Measurements from ENCODE around the gene HMOX2.
A peak's percentile ranks its signal among the peaks of the same experiment; 100 is the strongest.

HMOX2 gene

GRCh38 chr16:4443986-4444385 lies 32.2 kb upstream of the HMOX2 start:
- H3K4me3 ChIP-seq (ENCODE audit: low read depth, low read length) = no peak overlapping the region
- TF ChIP-seq CTCF (IDR thresholded peaks at IDR 0.05; ENCODE audit: low read depth, low read length) = no peak
- no peak for TF ChIP-seq MAX (IDR thresholded peaks at IDR 0.05; ENCODE audit: low read depth, low read length)
- no peak for TF ChIP-seq MYC (IDR thresholded peaks at IDR 0.05; ENCODE audit: low read depth, low read length)
- no peak for TF ChIP-seq POLR2A (IDR thresholded peaks at IDR 0.05; ENCODE audit: extremely low read depth, insufficient read length)

GRCh38 chr16:4450430-4450829 lies 25.8 kb upstream of the HMOX2 start:
- H3K4me3 ChIP-seq (ENCODE audit: low read depth, low read length) = no peak overlapping the region
- TF ChIP-seq MYC (IDR thresholded peaks at IDR 0.05; ENCODE audit: low read depth, low read length) = no peak
- TF ChIP-seq MAX (IDR thresholded peaks at IDR 0.05; ENCODE audit: low read depth, low read length) = no peak
- TF ChIP-seq POLR2A (IDR thresholded peaks at IDR 0.05; ENCODE audit: extremely low read depth, insufficient read length) = no peak
- no peak for TF ChIP-seq CTCF (IDR thresholded peaks at IDR 0.05; ENCODE audit: low read depth, low read length)

More at GRCh38 chr16:4443986-4444385, 32.2 kb upstream of the HMOX2 start:
- DNase-seq (ENCODE audit: low read depth) = no peak

GRCh38 chr16:4450931-4451519 lies 25.2 kb upstream of the HMOX2 start:
- DNase-seq (ENCODE audit: low read depth) = no peak
- no peak for TF ChIP-seq CTCF (IDR thresholded peaks at IDR 0.05; ENCODE audit: low read depth, low read length)
- no peak for TF ChIP-seq MYC (IDR thresholded peaks at IDR 0.05; ENCODE audit: low read depth, low read length)
- no peak for TF ChIP-seq POLR2A (IDR thresholded peaks at IDR 0.05; ENCODE audit: extremely low read depth, insufficient read length)
- no peak for TF ChIP-seq MAX (IDR thresholded peaks at IDR 0.05; ENCODE audit: low read depth, low read length)
- H3K4me3 ChIP-seq (ENCODE audit: low read depth, low read length) = no peak overlapping the region

More at GRCh38 chr16:4450430-4450829, 25.8 kb upstream of the HMOX2 start:
- no peak for DNase-seq (ENCODE audit: low read depth)

- no peak for TF ChIP-seq MYC (IDR thresholded peaks at IDR 0.05; ENCODE audit: low read depth, low read length)
- H3K4me3 ChIP-seq (ENCODE audit: low read depth, low read length) = no peak overlapping the region
- no peak for DNase-seq (ENCODE audit: low read depth)
These were observed 23.5 kb upstream of the HMOX2 start for GRCh38 chr16:4452674-4453073.

GRCh38 chr16:4454623-4455022 lies 21.6 kb upstream of the HMOX2 start:
- DNase-seq (ENCODE audit: low read depth) = no peak
- H3K4me3 ChIP-seq (ENCODE audit: low read depth, low read length) = no peak overlapping the region
- TF ChIP-seq MAX (IDR thresholded peaks at IDR 0.05; ENCODE audit: low read depth, low read length) (0 out of 2 replicates have a peak, but pooled peaks have one; percentile 12), POLR2A (IDR thresholded peaks at IDR 0.05; ENCODE audit: extremely low read depth, insufficient read length) (no peak)

GRCh38 chr16:4455081-4455480 lies 21.1 kb upstream of the HMOX2 start:
- DNase-seq (ENCODE audit: low read depth) = no peak

More at GRCh38 chr16:4455081-4455480, 21.1 kb upstream of the HMOX2 start:
- TF ChIP-seq CTCF (IDR thresholded peaks at IDR 0.05; ENCODE audit: low read depth, low read length) (no peak), POLR2A (IDR thresholded peaks at IDR 0.05; ENCODE audit: extremely low read depth, insufficient read length) (no peak), MAX (IDR thresholded peaks at IDR 0.05; ENCODE audit: low read depth, low read length) (no peak), MYC (IDR thresholded peaks at IDR 0.05; ENCODE audit: low read depth, low read length) (no peak)
- no peak overlapping the region for H3K4me3 ChIP-seq (ENCODE audit: low read depth, low read length)

All from NB4 (cell line).